Esophagus muscularis mucosa (tissue), 3 donors: Measurements from ENCODE around the gene HEYL.

ENCODE experiments used
- CTCF ChIP-seq, 3 experiments: fragments of 200-600 bp in 2 of 3; fragments of 450-650 bp in 1 of 3; sonication (generic) in 2 of 3; IDR thresholded peaks; one replicate each; pipeline ENCODE4 v1.5.1; 2017 to 2019; ENCODE audit warnings: antibody characterized with exemption in 3 of 3, mild to moderate bottlenecking in 2 of 3, moderate library complexity in 1 of 3
- POLR2A ChIP-seq: fragments of 450-650 bp; IDR thresholded peaks from one replicate; pipeline ENCODE4 v1.6.1; 2017; ENCODE audit warnings: antibody characterized with exemption, moderate library complexity, mild to moderate bottlenecking, low read depth
- POLR2AphosphoS5 ChIP-seq, 2 donors: sonication (generic); formaldehyde crosslinking; IDR thresholded peaks; one replicate each; pipeline ENCODE4 v1.6.1; 2017; ENCODE audit warnings: antibody characterized with exemption in 2 of 2

GRCh38 chr1:39685071-39685470 is 45.6 kb upstream of the HEYL start:
- TF ChIP-seq CTCF (IDR thresholded peaks at IDR 0.05) (no peak), POLR2A (no peak), POLR2AphosphoS5 (IDR thresholded peaks at IDR 0.05) (no peak)
